ENCODE results near the gene LCP1.

The LCP1 gene

GRCh38 chr13:46132109-46132508, 49.9 kb downstream of the LCP1 start:
- Histone ChIP-seq H3K4me1 (ENCODE audit: insufficient read depth, low read length, severe bottlenecking) (no peaks in the 10 kb centered on the region), H3K27ac (ENCODE audit: low read depth, low read length, poor library complexity, severe bottlenecking) (no peak overlapping the region), H3K9ac (ENCODE audit: low read length) (no peak overlapping the region), H3F3A (ENCODE audit: insufficient read depth, low read length) (no peaks in the 10 kb centered on the region), H3K9me2 (ENCODE audit: low read depth, low read length) (no peaks in the 10 kb centered on the region), H3K4me2 (ENCODE audit: low read length) (no peak overlapping the region), H4K20me1 (ENCODE audit: insufficient read depth, low read length) (no peaks in the 10 kb centered on the region), H3K4me3 (ENCODE audit: low read depth, low read length, poor library complexity, severe bottlenecking) (no peak overlapping the region), H3K36me3 (ENCODE audit: insufficient read depth, low read length) (peaks cover 99% of the 10 kb centered on the region), H3K79me2 (ENCODE audit: insufficient read depth, low read length) (no peaks in the 10 kb centered on the region), H3K9me3 (ENCODE audit: low read length) (no peaks in the 10 kb centered on the region), H3K27me3 (ENCODE audit: insufficient read depth, low read length) (no peaks in the 10 kb centered on the region), H2AFZ (ENCODE audit: low read length) (no peak overlapping the region)
- TF ChIP-seq CTCF (IDR thresholded peaks at IDR 0.05; ENCODE audit: low read length) (no peak), EZH2 (IDR thresholded peaks at IDR 0.05; ENCODE audit: borderline replicate concordance, low read length) (no peak)

- Histone ChIP-seq H3K27ac (ENCODE audit: low read depth, low read length, poor library complexity, severe bottlenecking) (no peak overlapping the region), H3K36me3 (ENCODE audit: insufficient read depth, low read length) (peaks cover 99% of the 10 kb centered on the region), H3K9me3 (ENCODE audit: low read length) (no peaks in the 10 kb centered on the region), H3K9me2 (ENCODE audit: low read depth, low read length) (no peaks in the 10 kb centered on the region), H3F3A (ENCODE audit: insufficient read depth, low read length) (no peaks in the 10 kb centered on the region), H3K4me2 (ENCODE audit: low read length) (no peak overlapping the region), H4K20me1 (ENCODE audit: insufficient read depth, low read length) (no peaks in the 10 kb centered on the region), H3K79me2 (ENCODE audit: insufficient read depth, low read length) (no peaks in the 10 kb centered on the region), H3K4me3 (ENCODE audit: low read depth, low read length, poor library complexity, severe bottlenecking) (no peak overlapping the region), H3K9ac (ENCODE audit: low read length) (no peak overlapping the region), H3K4me1 (ENCODE audit: insufficient read depth, low read length, severe bottlenecking) (no peaks in the 10 kb centered on the region), H2AFZ (ENCODE audit: low read length) (no peak overlapping the region), H3K27me3 (ENCODE audit: insufficient read depth, low read length) (no peaks in the 10 kb centered on the region)
- no peak for TF ChIP-seq CTCF (IDR thresholded peaks at IDR 0.05; ENCODE audit: low read length)
- no peak for TF ChIP-seq EZH2 (IDR thresholded peaks at IDR 0.05; ENCODE audit: borderline replicate concordance, low read length)
Measured at GRCh38 chr13:46131705-46132104, 50.3 kb downstream of the LCP1 start.

GRCh38 chr13:46129955-46130618, 51.9 kb downstream of the LCP1 start:
- Histone ChIP-seq H3K4me3 (ENCODE audit: low read depth, low read length, poor library complexity, severe bottlenecking) (no peak overlapping the region), H3K27ac (ENCODE audit: low read depth, low read length, poor library complexity, severe bottlenecking) (no peak overlapping the region), H4K20me1 (ENCODE audit: insufficient read depth, low read length) (no peaks in the 10 kb centered on the region), H3K27me3 (ENCODE audit: insufficient read depth, low read length) (no peaks in the 10 kb centered on the region), H3F3A (ENCODE audit: insufficient read depth, low read length) (peaks cover 8% of the 10 kb centered on the region; the same call in 1 of the 2 replicates), H3K36me3 (ENCODE audit: insufficient read depth, low read length) (peaks cover 98% of the 10 kb centered on the region), H3K9me2 (ENCODE audit: low read depth, low read length) (no peaks in the 10 kb centered on the region), H3K4me2 (ENCODE audit: low read length) (no peak overlapping the region), H3K9ac (ENCODE audit: low read length) (no peak overlapping the region), H2AFZ (ENCODE audit: low read length) (no peak overlapping the region), H3K79me2 (ENCODE audit: insufficient read depth, low read length) (no peaks in the 10 kb centered on the region), H3K4me1 (ENCODE audit: insufficient read depth, low read length, severe bottlenecking) (no peaks in the 10 kb centered on the region), H3K9me3 (ENCODE audit: low read length) (no peaks in the 10 kb centered on the region)
- no peak for TF ChIP-seq CTCF (IDR thresholded peaks at IDR 0.05; ENCODE audit: low read length)
- TF ChIP-seq EZH2 (IDR thresholded peaks at IDR 0.05; ENCODE audit: borderline replicate concordance, low read length): no peak
